Epithelial cell of prostate (primary cell): Measurements from ENCODE around the gene CPS1.

ENCODE experiments used
- DNase-seq: peaks from one replicate; pipeline ENCODE4 v3.0.0-alpha.2; 2011; ENCODE audit warnings: low read depth, low spot score
- H3K27ac ChIP-seq: fragments of 450-650 bp; 2 replicates; pipeline ENCODE4 v1.5.1; 2017; ENCODE audit warnings: mild to moderate bottlenecking

CPS1 gene

DNA sequence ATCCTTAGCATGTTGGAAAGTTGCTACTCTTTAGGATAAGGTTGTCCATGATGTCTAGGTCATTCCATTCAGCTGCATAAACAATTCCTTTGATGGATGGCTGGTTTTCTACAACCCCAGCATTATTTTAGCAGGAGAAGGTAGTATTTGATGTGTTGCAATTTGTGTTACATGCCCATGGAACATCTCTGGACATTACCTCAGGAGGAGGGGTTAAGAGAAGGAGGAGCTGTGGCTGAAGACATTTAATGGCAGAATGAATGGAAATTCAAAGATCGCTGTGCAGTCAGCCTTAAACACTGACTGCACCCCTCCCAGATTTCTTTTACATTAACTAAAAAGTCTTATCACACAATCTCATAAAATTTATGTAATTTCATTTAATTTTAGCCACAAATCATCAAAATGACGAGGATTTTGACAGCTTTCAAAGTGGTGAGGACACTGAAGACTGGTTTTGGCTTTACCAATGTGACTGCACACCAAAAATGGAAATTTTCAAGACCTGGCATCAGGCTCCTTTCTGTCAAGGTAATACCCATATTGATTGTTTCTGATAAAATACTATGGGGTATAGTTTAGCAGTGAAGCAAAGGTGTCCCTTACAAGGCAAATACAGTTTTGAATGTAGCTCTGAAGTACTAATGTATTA, at the start of gene CPS1:
Gene CPS1, plus strand, starts transcription at position 271 of the 652 bp plus-strand sequence. Its CDS starts 135 bp downstream, at position 406.
- H3K27ac ChIP-seq: no peak within 1 kb of the TSS
- no peak for DNase-seq

DNA sequence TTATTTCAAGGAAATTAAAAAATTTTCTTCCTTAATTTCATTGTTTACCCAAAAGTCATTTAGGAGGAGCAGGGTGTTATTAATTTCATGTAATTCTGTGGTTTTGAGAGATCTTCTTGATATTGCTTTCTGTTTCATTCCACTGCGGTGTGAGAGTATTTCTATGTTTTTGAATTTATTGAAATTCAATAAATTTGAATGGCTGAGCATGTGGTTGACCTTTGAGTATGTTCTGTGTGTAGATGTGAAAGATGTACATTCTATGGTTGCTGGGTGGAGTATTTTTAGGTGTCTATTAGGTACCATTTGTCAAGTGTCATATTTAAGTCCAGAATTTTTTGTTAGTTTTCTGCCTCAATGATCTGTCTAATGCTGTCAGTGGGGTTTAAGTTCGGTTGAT, 40.5 kb upstream of the CPS1 start:
- H3K27ac ChIP-seq: no peak overlapping the region
- no peak for DNase-seq

DNA sequence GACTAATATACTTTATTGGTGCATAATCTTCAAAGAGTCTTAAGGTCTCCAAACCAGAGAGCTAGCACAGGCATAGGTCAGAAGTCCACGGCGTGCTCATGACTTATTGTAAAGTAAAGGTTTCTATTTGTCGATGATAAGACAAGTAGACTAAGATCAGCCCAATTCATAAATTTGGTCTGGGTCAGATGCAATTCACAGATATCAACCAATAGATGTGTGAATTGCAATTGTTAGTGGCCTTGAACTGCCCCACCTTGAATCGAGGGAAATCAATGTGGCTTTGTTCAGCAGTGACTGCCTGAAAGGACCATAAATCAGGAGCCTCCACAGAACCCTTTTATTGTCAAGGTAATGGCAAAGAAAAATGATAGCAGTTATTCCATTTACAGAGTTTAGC, 39.1 kb upstream of the CPS1 start:
- DNase-seq: no peak
- H3K27ac ChIP-seq: no peak overlapping the region

DNA sequence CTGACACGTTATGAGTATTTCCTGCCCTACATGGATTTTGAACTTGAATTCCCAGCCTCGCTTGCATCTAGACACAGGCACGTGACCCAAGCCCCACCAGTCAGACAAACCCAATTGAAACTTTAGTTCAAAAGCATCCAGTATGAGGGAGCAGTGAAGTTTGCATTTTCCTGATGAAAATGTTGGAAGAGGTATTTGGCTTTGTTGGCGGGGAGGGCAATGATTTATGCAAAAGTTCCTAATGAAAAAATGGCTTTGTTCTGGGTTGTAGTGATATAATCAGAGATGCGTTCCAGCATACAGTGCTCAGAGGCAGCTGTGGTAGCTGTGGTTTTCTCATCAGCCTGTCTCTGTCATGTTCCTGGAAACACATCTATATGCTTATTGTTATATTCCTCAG, 36.8 kb upstream of the CPS1 start:
- H3K27ac ChIP-seq: no peak overlapping the region
- DNase-seq: no peak

DNA sequence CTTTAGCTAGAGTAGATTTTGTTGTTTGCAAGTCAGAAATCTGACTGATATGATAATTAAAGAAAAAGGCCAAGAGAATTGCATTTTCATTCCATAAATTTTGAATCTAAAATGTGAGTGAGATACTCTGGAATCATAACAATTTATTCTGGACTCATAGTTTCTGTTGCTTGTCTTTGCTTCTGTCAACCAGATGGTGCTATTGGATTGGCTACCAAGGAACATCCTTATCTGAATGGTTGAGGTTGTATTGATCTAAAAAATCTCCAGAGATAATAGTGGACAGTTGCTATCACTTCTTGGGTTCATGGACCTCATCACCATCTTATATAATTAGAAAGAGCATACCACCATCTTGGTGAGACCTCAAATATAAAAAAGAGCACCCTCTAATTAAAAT, 34.0 kb upstream of the CPS1 start:
- no peak overlapping the region for H3K27ac ChIP-seq
- DNase-seq: no peak

DNA sequence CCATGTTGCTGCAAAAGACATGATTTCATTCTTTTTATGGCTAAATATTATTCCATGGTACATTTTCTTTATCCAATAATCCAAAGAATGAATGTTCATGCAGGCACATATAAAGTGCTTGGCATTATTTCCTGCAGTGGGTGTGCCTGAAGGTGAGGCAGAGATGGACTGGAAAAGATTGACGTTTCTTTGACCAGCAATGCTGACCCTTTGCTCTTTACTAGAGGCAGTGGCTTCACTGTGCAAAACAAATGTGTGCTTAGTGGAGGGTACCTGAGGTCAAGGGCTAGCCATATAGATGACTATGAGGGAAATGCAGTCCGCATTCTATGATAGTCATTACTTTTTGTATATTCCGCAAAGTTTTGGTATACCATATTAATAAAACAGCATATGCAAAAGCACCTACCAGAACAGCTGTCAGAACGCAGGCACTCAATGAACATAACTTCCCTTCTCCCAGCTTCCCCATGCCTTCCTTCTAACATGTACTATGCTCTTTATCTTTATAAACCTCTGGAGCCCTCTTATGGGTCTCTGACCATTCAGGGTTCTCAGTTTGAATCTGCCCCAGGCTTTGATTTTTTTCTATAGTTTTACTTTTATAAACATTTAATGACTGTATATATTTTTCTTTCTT, 32.6 kb upstream of the CPS1 start:
- H3K27ac ChIP-seq: no peak overlapping the region
- no peak for DNase-seq

DNA sequence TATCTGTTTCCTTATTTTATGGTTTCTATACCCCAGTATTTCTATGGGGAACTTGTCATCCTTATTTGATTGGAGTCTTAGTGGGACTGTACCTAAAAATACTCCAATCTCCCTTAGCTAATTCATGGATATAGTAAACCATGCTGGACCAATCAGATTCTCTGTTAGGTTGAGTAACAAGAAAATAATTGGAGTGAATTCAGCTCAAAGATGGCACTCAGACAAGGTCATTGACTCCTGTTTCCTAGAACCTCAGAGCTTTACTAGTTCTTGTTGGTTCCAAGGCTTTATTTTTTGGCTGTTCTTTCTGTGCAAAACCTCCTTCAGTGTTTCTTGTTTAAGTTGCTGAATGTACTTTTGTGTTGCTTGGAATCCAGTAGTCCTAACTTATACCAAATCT, 31.9 kb upstream of the CPS1 start:
- no peak for DNase-seq
- no peak overlapping the region for H3K27ac ChIP-seq

DNA sequence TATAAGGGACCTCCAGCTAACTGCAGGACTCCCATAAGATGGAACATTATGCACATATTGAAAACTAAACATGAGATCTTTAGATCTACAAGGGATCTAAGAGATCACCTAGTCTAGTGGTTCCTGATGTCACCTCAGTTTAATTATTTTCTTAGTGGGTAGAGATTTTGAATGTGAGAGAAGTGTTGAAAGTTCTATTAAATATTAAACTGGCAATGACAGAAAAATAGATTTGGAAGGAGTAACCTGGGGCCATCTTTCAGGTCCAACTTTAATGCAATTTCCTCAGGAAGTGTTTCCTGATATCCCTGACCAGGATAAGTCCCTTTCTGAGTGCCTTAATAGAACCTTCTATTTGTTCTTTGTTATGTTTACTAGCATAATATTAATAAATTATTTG, 29.1 kb upstream of the CPS1 start:
- H3K27ac ChIP-seq: no peak overlapping the region
- DNase-seq: no peak

DNA sequence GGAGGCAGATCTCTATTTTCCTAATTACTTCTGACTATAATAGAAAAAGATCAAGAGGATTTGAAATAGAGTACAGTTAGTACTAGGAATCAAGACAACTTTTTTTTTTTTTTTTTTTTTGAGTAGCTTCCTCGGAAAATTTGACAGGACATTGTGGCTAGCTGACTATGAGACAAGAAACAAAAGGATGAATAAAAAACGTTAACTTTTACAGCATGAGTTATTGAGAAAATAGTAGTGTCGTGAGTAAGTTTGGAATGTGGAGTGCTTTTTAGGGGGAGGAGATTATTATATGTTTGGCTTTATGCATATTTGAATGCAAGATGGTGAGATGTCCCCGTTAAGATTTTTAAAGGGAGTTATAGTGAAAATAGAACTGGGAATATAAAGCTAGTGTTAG, 27.7 kb upstream of the CPS1 start:
- no peak overlapping the region for H3K27ac ChIP-seq
- no peak for DNase-seq

DNA sequence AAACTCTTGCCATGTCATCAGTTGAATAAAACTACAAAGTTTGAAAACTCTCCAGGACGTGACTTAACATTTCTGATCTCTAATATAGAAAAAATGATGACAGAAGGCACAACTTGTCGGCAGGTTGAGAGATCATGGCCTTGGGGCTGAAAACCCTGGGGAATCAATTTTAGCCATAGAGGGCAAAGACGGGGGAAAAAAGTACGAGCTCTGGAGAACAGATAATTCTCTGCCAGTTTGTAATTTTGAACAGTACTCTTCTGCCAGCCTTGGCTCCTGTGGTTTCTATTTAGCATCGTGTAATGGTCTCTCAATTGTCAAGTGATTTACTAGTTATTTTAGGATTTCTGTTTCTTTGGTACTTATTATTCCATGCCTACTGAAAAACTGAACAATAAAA, 25.3 kb upstream of the CPS1 start:
- no peak for DNase-seq
- no peak overlapping the region for H3K27ac ChIP-seq

DNA sequence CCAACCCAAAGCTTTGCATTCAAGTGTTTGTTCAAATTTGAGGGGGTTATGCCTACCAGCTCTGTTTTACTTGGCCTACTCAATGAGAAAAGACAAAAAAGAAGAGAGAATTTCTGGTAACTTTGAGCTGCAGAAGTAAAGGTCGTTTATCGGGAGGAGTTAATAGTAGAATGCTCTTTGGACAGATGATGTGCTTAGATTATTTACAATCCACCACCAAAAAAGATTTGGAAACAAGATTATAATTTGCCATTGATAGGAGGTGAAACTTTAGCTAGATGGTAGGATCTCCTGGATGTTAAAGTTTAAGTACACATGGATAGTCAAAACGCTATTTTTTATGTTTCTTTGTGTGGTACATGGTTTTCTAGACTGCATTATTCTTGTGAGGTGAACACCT, 24.9 kb upstream of the CPS1 start:
- no peak overlapping the region for H3K27ac ChIP-seq
- DNase-seq: no peak

DNA sequence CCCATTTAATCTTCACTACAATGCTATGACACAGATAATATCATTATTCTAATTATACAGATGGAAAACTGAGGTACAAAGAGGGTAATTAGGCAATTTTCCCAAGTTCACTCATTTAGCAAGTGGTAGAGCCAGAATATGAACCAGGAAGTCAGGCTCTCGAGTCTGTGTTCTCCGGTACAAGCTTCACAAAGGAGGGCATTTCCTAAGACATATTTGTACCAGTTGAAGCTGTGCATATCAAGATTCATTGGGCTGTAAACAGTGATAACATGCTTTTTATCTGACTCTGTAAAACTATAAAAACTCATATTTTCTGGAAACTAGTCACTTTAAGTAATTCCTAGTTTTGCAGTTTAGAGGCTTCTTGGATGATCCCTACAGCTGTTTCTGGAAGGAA, 23.0 kb upstream of the CPS1 start:
- no peak overlapping the region for H3K27ac ChIP-seq
- DNase-seq: no peak

DNA sequence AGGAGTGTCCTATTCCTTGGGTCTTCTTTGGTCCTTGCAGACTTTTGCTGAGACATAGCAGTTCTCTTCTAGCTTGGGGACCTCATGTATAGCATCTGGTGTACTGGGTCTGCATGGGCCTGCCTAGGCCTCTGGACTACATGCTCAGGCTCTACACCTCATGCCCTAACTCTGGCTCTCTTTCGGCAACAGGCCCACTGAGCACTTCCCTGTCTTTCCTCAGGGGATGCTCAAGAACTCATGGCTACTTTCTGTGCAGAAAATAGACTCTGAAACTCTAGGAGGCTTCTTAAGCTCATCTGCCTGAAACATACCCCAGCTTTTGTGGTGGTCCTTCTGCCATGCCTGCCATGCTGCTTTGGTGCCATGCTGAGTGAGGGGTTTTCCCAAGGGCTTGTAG, 21.5 kb upstream of the CPS1 start:
- DNase-seq: no peak
- H3K27ac ChIP-seq: no peak overlapping the region

DNA sequence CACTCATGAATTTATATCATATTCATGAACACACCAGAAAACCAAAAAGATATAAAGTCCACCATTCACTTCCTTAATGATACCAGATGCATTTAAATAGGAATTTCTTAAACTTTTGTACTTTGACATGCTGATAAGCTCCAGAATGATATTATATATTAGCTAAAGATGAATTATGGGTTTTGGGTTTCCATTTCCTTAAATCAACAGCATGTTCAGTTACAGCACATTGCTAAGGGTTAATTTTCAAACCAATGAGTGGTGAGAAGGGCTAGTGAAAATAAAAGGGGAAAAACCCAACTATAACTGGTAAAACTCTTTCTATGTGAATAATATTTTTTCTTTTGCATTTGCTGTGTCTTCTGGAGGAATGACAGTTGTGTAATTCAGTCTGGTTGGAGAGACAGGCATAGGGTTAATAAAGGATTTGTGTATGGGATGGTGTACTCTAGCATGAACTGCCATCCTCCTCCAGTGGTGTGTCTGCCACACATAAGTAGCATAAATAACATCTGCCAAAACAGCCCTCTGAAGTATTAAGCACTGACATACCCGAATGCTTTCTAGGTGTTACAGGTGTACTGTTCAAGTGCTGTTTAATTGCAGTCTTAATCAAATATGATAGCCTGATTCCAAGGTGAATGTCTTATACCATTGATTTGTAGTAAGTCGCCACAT, 19.3 kb upstream of the CPS1 start:
- H3K27ac ChIP-seq: no peak overlapping the region
- no peak for DNase-seq

DNA sequence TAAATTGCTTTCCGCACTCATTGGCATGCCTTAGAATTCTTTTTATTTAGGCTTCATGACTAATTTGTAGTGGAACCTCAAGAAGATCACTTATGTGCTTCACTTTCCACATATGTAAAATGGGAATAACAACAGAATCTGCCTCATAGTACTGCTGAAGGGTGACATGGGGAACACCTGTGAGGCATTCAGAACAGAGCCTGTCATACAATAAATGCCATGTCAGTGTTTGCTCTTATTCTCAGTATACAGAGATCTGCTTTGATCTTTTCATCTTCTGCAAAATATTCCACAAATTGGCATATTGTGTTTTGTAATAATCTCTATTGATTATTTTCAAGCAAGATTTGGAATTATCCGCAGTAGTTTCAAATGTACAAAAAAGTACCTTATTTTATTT, 17.4 kb upstream of the CPS1 start:
- no peak overlapping the region for H3K27ac ChIP-seq
- no peak for DNase-seq

DNA sequence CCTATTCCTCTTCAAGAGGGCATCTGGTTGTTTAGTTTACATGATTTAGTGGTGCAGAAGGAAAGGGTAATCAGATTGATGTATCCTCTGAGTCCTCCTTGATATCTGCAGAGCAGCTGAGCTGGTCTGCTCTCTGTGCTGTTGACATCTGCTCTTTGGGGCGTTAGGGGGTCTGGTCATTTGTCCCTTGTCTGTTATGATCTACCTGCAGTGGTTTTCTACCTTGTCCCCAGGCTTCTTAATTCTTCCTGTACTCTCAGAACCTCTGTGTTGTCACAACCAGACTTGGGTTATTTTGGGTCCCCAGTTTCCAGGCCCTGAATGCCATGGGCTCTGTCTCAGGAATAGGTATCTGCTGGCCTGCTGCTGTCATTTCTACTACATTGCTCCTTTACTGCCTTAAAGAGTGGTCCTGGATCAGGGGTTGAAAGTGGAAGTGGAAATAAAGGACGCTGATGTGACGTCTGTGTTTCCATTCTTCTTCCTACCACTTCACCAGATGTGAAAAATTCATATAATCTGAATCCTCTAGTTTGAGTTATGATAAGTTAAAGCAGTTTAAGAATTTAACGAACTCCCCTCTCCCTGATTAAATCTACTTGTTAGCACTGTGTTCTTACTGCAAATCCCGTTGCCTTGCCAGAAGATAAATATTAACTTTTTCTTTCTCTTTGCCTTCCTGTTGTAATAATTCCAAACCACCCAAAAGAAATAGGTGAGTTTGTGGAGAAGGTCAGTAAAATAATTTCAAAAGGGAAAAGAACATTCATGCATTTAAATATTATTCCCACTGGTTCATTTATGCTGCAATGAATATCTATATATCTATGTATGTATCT, 16.6 kb upstream of the CPS1 start:
- no peak for DNase-seq
- no peak overlapping the region for H3K27ac ChIP-seq

DNA sequence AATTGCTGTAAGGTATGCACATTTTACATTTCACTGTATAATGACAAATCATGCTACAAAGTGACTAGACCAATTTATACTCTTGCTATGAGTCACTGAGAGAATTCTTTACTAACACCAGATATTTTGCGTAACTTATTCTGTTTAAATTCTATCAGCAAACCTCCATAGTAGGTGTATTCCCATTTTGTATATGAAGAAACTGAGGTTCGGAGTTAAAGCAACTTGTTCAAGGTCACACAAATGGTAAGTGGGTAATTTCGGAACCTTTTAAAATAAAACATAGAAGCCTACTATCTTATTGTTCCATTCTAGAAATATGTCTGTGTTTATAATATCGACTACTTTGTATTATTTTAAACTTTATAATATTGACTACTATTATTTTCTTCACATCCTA, 15.9 kb upstream of the CPS1 start:
- DNase-seq: no peak
- no peak overlapping the region for H3K27ac ChIP-seq

DNA sequence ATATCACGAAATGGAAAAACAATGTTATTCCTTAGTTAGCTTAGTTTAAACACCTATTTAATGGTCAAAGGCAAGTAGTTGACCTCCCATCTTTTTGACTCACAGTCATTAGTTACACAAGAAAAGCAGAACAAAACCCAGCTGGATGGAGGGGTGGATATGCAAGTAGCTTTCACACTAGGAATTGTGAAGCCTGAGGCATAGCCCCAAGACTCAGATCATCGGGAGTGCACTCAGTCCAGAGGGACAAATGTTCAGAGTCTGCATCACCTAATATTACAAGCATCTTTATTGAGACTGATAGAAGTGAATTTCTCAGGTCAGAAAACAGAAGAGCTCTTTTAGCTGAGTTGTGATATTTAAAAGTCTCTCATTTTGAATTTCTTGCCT, 15.5 kb upstream of the CPS1 start:
- H3K27ac ChIP-seq: no peak overlapping the region
- DNase-seq: no peak

DNA sequence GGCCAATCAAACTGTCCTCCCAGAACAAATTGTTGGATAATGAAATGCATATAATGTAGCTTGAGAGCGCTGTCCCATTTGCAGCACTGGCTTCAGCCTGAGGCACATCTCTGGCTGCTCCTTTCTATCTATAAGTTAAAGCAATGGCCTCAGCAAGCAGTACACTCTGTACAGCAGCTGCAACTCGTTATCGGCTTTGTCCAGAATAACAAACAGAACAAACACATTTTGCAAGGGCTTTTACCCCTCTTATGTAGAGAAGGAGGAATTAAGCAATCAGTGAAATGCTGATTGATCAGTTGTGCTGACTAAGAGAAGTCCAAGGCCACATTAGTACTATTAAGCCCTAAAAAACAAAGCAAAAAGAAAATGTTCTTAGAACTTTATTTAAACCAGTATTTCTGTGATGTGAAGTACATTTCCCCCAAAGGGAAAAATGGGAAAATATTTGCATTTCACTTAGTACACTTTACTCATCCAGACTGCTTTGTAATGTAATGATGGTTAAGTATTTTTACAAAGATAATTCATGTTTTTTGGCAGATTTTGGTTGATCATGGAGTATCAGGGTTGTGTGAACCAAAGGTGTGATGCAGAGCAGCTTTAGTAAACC, 15.0 kb upstream of the CPS1 start:
- no peak for DNase-seq
- no peak overlapping the region for H3K27ac ChIP-seq

DNA sequence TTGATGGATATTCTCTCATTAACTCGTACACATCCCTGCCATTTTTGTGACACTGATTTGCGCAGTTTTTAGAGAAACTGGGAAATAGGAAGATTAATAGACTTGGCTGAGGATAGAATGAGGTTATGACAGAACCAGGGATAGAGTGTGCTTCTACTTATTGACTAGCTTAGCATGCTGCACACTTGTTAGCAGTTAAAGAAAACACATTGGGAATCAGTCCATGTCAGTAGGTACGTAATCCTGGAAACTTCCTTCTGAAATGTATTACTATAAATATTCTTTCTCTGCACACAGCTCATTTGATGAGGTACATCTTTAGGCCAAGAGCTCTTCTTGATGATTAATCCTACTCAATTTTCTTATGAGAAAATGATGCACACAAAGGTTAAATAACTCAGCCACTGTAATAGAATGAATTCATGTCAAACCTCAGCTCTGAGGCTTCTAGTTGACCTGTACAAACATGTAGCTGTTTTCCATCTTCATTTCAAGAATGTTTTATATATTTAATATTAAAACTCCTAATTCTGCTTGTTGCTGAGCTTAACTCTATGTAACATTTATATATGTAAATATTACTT, 12.3 kb upstream of the CPS1 start:
- H3K27ac ChIP-seq: no peak overlapping the region
- no peak for DNase-seq
